Coronary artery (tissue), 2 donors: ENCODE data around the gene RNF40.

Source experiments
- DNase-seq: peaks from one replicate; pipeline ENCODE4 v3.0.0-alpha.2; 2017; ENCODE audit warnings: low spot score
- H3K27ac ChIP-seq, 2 donors: fragments of 200-600 bp; sonication (generic); one replicate each; pipeline ENCODE4 v1.5.1; 2016 to 2019
- H3K4me3 ChIP-seq: fragments of 200-600 bp; sonication (generic); 2 replicates; pipeline ENCODE4 v1.5.1; 2016; ENCODE audit warnings: mild to moderate bottlenecking, moderate library complexity
- CTCF ChIP-seq: fragments of 200-600 bp; sonication (generic); IDR thresholded peaks from one replicate; pipeline ENCODE4 v1.5.1; 2019; ENCODE audit warnings: antibody characterized with exemption

The RNF40 gene

GRCh38 chr16:30747331-30747730 is 14.8 kb upstream of the RNF40 start:
- no peak for TF ChIP-seq CTCF
- peak overlapping the region; percentile 88 for H3K4me3 ChIP-seq
- peak overlapping the region; percentile 12 to 76 for H3K27ac ChIP-seq
- DNase-seq, result no peak

GRCh38 chr16:30747799-30748633 is 14.1 kb upstream of the RNF40 start, which contains the start of gene PHKG2:
TSS of gene PHKG2 (plus strand) at chr16:30748425. CDS start at chr16:30748821, 396 bp downstream.
- Histone ChIP-seq H3K27ac (peak within 1 kb of the TSS; percentile 52 to 86), H3K4me3 (peak within 1 kb of the TSS; percentile 88)
- peak; percentile 100 for DNase-seq
- TF ChIP-seq CTCF, result no peak

- TF ChIP-seq CTCF, result no peak
- Histone ChIP-seq H3K4me3 (peak overlapping the region; percentile 88), H3K27ac (peak overlapping the region; percentile 52 to 86)
- peak; percentile 75 for DNase-seq
Measured at GRCh38 chr16:30748634-30749445, 13.3 kb upstream of the RNF40 start.

- no peak for TF ChIP-seq CTCF
- no peak overlapping the region for H3K27ac ChIP-seq
- DNase-seq, result peak; percentile 24
- H3K4me3 ChIP-seq, result no peak overlapping the region
Measured at GRCh38 chr16:30750201-30750600, 11.9 kb upstream of the RNF40 start.

- no peak for TF ChIP-seq CTCF
- Histone ChIP-seq H3K27ac (no peak overlapping the region), H3K4me3 (no peak overlapping the region)
- peak; percentile 59 for DNase-seq
Measured at GRCh38 chr16:30750876-30751465, 11.2 kb upstream of the RNF40 start.

- no peak overlapping the region for H3K27ac ChIP-seq
- peak; percentile 57 for DNase-seq
- TF ChIP-seq CTCF, result no peak
- no peak overlapping the region for H3K4me3 ChIP-seq
Measured at GRCh38 chr16:30753596-30753995, 8.5 kb upstream of the RNF40 start.
